GM12864 (cell line): ENCODE results near the gene CPSF6.
"Not testable (repeated sequence)": the region's sequence is repeated elsewhere in the genome, so short reads cannot be mapped to it uniquely, and the experiment has no call there.

ENCODE experiments used
- DNase-seq: peaks from one replicate; pipeline ENCODE4 v3.0.0-alpha.2; 2011; ENCODE audit warnings: low read depth
- H3K4me3 ChIP-seq: 2 replicates; pipeline ENCODE4 v1.5.1; 2011; ENCODE audit warnings: mild to moderate bottlenecking, low read depth, low read length, control low read depth
- CTCF ChIP-seq: IDR thresholded peaks from 2 replicates; pipeline ENCODE4 v1.5.1; 2011; ENCODE audit warnings: low read depth, mild to moderate bottlenecking, moderate library complexity, low read length, control low read depth, inconsistent platforms; ENCODE audit errors: missing control alignments

Gene CPSF6

GRCh38 chr12:69298133-69298532 lies 58.8 kb downstream of the CPSF6 start:
- no peak for DNase-seq
- no peak for TF ChIP-seq CTCF
- no peak overlapping the region for H3K4me3 ChIP-seq

- no peak for TF ChIP-seq CTCF
- DNase-seq: no peak
- H3K4me3 ChIP-seq: no peak overlapping the region
Measured at GRCh38 chr12:69298947-69299346, 59.6 kb downstream of the CPSF6 start.

GRCh38 chr12:69304284-69304683 lies 64.9 kb downstream of the CPSF6 start:
- TF ChIP-seq CTCF: no peak
- no peak overlapping the region for H3K4me3 ChIP-seq
- no peak for DNase-seq

GRCh38 chr12:69309461-69309860 lies 70.1 kb downstream of the CPSF6 start:
- no peak overlapping the region for H3K4me3 ChIP-seq
- DNase-seq: no peak
- no peak for TF ChIP-seq CTCF

GRCh38 chr12:69313209-69313608 lies 73.8 kb downstream of the CPSF6 start:
- no peak for TF ChIP-seq CTCF
- no peak overlapping the region for H3K4me3 ChIP-seq
- DNase-seq: no peak

GRCh38 chr12:69316784-69317183 lies 77.4 kb downstream of the CPSF6 start:
- not testable (repeated sequence) for H3K4me3 ChIP-seq, DNase-seq

- H3K4me3 ChIP-seq, DNase-seq: not testable (repeated sequence)
Measured at GRCh38 chr12:69317233-69317632, 77.9 kb downstream of the CPSF6 start.

- TF ChIP-seq CTCF: no peak
- no peak overlapping the region for H3K4me3 ChIP-seq
- no peak for DNase-seq
Measured at GRCh38 chr12:69318225-69318624, 78.9 kb downstream of the CPSF6 start.
